Colonic mucosa (tissue), 4 donors: Measurements from ENCODE around the gene MAST3. TPM values are rescaled to one million over a fixed set of nuclear protein-coding genes. Genes with fewer than 3 reads are reported as not detected.
"Not testable (repeated sequence)": the region's sequence is repeated elsewhere in the genome, so short reads cannot be mapped to it uniquely, and the experiment has no call there.

Source experiments
- DNase-seq: peaks from one replicate; pipeline ENCODE4 v3.0.0-alpha.2; 2020
- H3K27ac ChIP-seq: fragments of 200-600 bp; one replicate; pipeline ENCODE4 v1.8.0; 2021
- H3K27me3 ChIP-seq: fragments of 200-600 bp; one replicate; pipeline ENCODE4 v1.8.0; 2021
- H3K36me3 ChIP-seq: fragments of 200-600 bp; one replicate; pipeline ENCODE4 v1.8.0; 2021
- H3K4me1 ChIP-seq: fragments of 200-600 bp; one replicate; pipeline ENCODE4 v1.8.0; 2021; ENCODE audit warnings: mild to moderate bottlenecking
- H3K4me3 ChIP-seq: fragments of 200-600 bp; one replicate; pipeline ENCODE4 v1.8.0; 2021
- H3K9ac ChIP-seq, 2 donors: one replicate each; pipeline ENCODE4 v1.7.0; 2013; ENCODE audit warnings: control low read depth in 2 of 2, low read depth in 2 of 2, low read length in 2 of 2
- H3K9me3 ChIP-seq: fragments of 200-600 bp; one replicate; pipeline ENCODE4 v1.8.0; 2021
- CTCF ChIP-seq: fragments of 200-600 bp; IDR thresholded peaks from one replicate; pipeline ENCODE4 v1.8.0; 2022; ENCODE audit warnings: antibody characterized with exemption, mild to moderate bottlenecking
- intact Hi-C: fragments of 100-400 bp; cut with DNase I; formaldehyde crosslinking; loops from one replicate; pipeline ENCODE4 v1.14.1; 2022
- total RNA-seq, 2 donors: library from RNA; stranded (reverse); fragmentation: NEBNext Ultra II Directional in 1 of 2; extraction: Animal tissue kit (Norgen Biotek cat#: 25700) in 1 of 2; gene quantifications; one replicate each; pipeline ENCODE4 v1.2.1, GENCODE V29; 2021
- donor health status: healthy.
- donor health status: DM: no; HTN: no; CAD: no.
- donor health status: DM: no; HTN: no; CAD: no.

Gene MAST3
- total RNA-seq, 2 donors from 2014 or later = 24.3 to 30.9 TPM

DNA sequence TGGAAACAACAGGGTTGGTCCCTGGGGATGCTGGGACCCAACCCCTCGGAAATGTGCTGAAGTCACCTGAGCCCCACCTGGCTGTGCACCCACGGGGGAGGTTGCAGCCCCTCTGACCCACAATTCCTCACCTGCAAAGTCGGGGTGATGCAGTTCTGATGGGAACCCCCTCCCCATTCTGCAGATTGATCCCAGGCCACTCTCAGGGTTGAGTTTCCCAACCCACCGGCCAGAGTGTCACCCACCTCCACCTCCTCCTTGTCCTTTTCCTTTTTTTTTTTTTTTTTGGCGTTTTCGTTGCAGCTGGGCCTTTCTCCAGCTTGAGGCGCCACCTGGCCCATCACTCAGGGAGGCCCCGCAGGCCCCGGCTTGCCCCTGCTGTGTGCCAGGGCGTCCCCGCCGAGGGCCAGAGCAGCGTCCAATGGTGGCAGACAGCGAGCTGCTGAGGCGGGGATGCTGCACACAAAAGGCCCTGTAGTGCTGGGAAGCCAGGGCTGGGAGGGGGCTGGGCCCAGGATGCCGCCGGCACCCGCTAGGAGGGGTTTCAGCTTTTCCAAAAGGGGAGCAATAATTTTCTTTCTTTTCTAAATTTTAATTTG is 60.0 kb downstream of the MAST3 start:
- peak overlapping the region; percentile 19 to 70 for H3K9ac ChIP-seq
- peaks cover 35% of the 10 kb centered on the region for H3K4me1 ChIP-seq
- intact Hi-C loops = no loop called here
- no peaks in the 10 kb centered on the region for H3K9me3 ChIP-seq
- no peak for DNase-seq
- no peak overlapping the region for H3K4me3 ChIP-seq
- no peaks in the 10 kb centered on the region for H3K36me3 ChIP-seq
- peak overlapping the region; percentile 16 for H3K27ac ChIP-seq
- no peaks in the 10 kb centered on the region for H3K27me3 ChIP-seq
- no peak for TF ChIP-seq CTCF

- peaks cover 35% of the 10 kb centered on the region for H3K4me1 ChIP-seq
- H3K9me3 ChIP-seq = no peaks in the 10 kb centered on the region
- no peak overlapping the region for H3K9ac ChIP-seq
- no peaks in the 10 kb centered on the region for H3K36me3 ChIP-seq
- no peak for DNase-seq
- no peaks in the 10 kb centered on the region for H3K27me3 ChIP-seq
- no peak for TF ChIP-seq CTCF
- no peak overlapping the region for H3K4me3 ChIP-seq
- H3K27ac ChIP-seq = no peak overlapping the region
- intact Hi-C loops = no loop called here
Measured at GRCh38 chr19:18158467-18158866, 60.9 kb downstream of the MAST3 start.

- H3K27ac ChIP-seq, H3K36me3 ChIP-seq, H3K9ac ChIP-seq, intact Hi-C loops, H3K4me3 ChIP-seq, DNase-seq, H3K27me3 ChIP-seq, H3K9me3 ChIP-seq: not testable (repeated sequence)
- peaks cover 29% of the 10 kb centered on the region for H3K4me1 ChIP-seq
Measured at GRCh38 chr19:18159059-18159616, 61.6 kb downstream of the MAST3 start.

DNA sequence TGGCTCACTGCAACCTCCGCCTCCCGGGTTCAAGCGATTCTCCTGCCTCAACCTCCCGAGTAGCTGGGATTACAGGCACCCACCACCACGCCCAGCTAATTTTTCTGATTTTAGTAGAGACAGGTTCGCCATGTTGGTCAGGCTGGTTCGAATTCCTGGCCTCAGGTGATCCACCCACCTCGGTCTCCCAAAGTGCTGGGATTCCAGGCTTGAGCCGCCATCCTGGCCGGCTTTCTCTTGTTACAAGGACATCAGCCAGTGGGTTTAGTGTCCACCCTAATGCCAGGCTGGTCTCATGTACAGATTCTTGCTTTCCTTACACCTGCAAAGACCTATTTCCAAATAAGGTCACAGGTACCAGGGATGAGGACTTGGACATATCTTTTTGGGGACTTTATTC is 62.2 kb downstream of the MAST3 start:
- no peaks in the 10 kb centered on the region for H3K27me3 ChIP-seq
- DNase-seq = no peak
- no peaks in the 10 kb centered on the region for H3K9me3 ChIP-seq
- no peak for TF ChIP-seq CTCF
- peaks cover 24% of the 10 kb centered on the region for H3K4me1 ChIP-seq
- H3K27ac ChIP-seq = no peak overlapping the region
- no peaks in the 10 kb centered on the region for H3K36me3 ChIP-seq
- H3K9ac ChIP-seq = no peak overlapping the region
- intact Hi-C loops = no loop called here
- H3K4me3 ChIP-seq = no peak overlapping the region

- intact Hi-C loops = no loop called here
- no peak for TF ChIP-seq CTCF
- Histone ChIP-seq H3K4me1 (peaks cover 21% of the 10 kb centered on the region), H3K36me3 (no peaks in the 10 kb centered on the region), H3K9ac (peak overlapping the region; percentile 72 to 77), H3K27ac (peak overlapping the region; percentile 18), H3K4me3 (peak overlapping the region; percentile 36), H3K9me3 (no peaks in the 10 kb centered on the region), H3K27me3 (no peaks in the 10 kb centered on the region)
- DNase-seq = no peak
Measured at GRCh38 chr19:18160493-18160970, 63.0 kb downstream of the MAST3 start.

GRCh38 chr19:18160971-18161635 is 63.5 kb downstream of the MAST3 start:
- Histone ChIP-seq H3K4me3 (peak overlapping the region; percentile 36), H3K4me1 (peaks cover 15% of the 10 kb centered on the region), H3K36me3 (no peaks in the 10 kb centered on the region), H3K27me3 (no peaks in the 10 kb centered on the region), H3K27ac (peak overlapping the region; percentile 18), H3K9me3 (no peaks in the 10 kb centered on the region), H3K9ac (peak overlapping the region; percentile 72 to 77)
- DNase-seq = peak; percentile 79
- intact Hi-C loops = no loop called here
- peak; percentile 27 for TF ChIP-seq CTCF
